ENCODE data around the gene THADA. TPM values are rescaled to one million over a fixed set of nuclear protein-coding genes. Genes with fewer than 3 reads are reported as not detected.
"Not testable (repeated sequence)": the region's sequence is repeated elsewhere in the genome, so short reads cannot be mapped to it uniquely, and the experiment has no call there.

Gene THADA
- total RNA-seq, 1 experiment from 2014 or later: 27.5 TPM

DNA sequence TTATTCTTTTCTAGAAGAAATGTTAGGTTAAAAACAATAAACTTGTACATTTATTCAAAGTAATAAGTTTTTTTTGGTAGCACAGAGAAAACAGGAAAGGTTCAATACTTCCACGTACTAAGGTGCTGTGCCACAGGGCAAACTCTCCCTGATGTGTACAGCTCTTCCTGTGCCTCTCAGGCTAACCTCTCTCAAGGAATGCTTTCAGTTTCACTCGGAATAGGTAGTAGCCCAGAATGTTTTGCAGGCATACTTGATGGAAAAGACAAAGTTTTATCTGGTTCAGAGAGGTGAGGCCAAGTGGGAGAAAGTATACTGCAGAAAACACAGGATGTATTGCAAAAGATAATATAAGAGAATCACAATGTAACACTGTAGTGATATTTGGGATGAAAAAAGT is 198.4 kb downstream of the THADA start:
- TF ChIP-seq ZNF423 (CRISPR knock-in tag; IDR thresholded peaks at IDR 0.05) (no peak), AR (CRISPR knock-in tag; IDR thresholded peaks at IDR 0.05) (no peak), NFATC4 (CRISPR knock-in tag; IDR thresholded peaks at IDR 0.05) (no peak), FOXP4 (CRISPR knock-in tag; IDR thresholded peaks at IDR 0.05) (no peak), TEAD4 (CRISPR knock-in tag; IDR thresholded peaks at IDR 0.05) (no peak), E2F1 (CRISPR knock-in tag; IDR thresholded peaks at IDR 0.05) (no peak), ZNF219 (CRISPR knock-in tag; IDR thresholded peaks at IDR 0.05; ENCODE audit: borderline replicate concordance) (no peak), NR1H2 (CRISPR knock-in tag; IDR thresholded peaks at IDR 0.05) (no peak), ZNF121 (CRISPR knock-in tag; IDR thresholded peaks at IDR 0.05) (no peak), CBFB (CRISPR knock-in tag; IDR thresholded peaks at IDR 0.05; ENCODE audit: low read depth) (no peak), NFYB (CRISPR knock-in tag; conservative IDR thresholded peaks at IDR 0.05; ENCODE audit: low read depth) (no peak), ATF1 (CRISPR knock-in tag; IDR thresholded peaks at IDR 0.05) (no peak), TP53 (CRISPR knock-in tag; IDR thresholded peaks at IDR 0.05) (no peak)
- TF ChIP-seq, protein P1, sequence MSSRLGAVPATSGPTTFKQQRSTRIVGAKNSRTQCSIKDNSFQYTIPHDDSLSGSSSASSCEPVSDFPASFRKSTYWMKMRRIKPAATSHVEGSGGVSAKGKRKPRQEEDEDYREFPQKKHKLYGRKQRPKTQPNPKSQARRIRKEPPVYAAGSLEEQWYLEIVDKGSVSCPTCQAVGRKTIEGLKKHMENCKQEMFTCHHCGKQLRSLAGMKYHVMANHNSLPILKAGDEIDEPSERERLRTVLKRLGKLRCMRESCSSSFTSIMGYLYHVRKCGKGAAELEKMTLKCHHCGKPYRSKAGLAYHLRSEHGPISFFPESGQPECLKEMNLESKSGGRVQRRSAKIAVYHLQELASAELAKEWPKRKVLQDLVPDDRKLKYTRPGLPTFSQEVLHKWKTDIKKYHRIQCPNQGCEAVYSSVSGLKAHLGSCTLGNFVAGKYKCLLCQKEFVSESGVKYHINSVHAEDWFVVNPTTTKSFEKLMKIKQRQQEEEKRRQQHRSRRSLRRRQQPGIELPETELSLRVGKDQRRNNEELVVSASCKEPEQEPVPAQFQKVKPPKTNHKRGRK (CRISPR knock-in tag; IDR thresholded peaks at IDR 0.05; ENCODE audit: borderline replicate concordance): no peak
- TF ChIP-seq, protein P2, sequence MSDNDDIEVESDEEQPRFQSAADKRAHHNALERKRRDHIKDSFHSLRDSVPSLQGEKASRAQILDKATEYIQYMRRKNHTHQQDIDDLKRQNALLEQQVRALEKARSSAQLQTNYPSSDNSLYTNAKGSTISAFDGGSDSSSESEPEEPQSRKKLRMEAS (CRISPR knock-in tag; IDR thresholded peaks at IDR 0.05): no peak
- DNase-seq (ENCODE audit: low spot score): no peak
- Mint-ChIP-seq H3K27ac (no peak overlapping the region), H3K36me3 (0 out of 2 replicates have a peak, but pooled peaks cover 2% of the 10 kb centered on the region), H3K4me3 (no peak overlapping the region), H3K4me1 (peaks cover 9% of the 10 kb centered on the region), H3K9me3 (no peaks in the 10 kb centered on the region), H3K27me3 (ENCODE audit: low read depth) (no peaks in the 10 kb centered on the region)
- ChIA-PET CTCF (no interaction called here), POLR2A (no interaction called here)
- no peak for ATAC-seq

GRCh38 chr2:43396344-43396743 is 199.5 kb downstream of the THADA start:
- H3K27ac Mint-ChIP-seq; POLR2A ChIA-PET; ATAC-seq; H3K4me3 Mint-ChIP-seq; H3K4me1 Mint-ChIP-seq; DNase-seq (ENCODE audit: low spot score); CTCF ChIA-PET; H3K9me3 Mint-ChIP-seq; H3K27me3 Mint-ChIP-seq (ENCODE audit: low read depth); H3K36me3 Mint-ChIP-seq: not testable (repeated sequence)

- no peak for DNase-seq (ENCODE audit: low spot score)
- 0 out of 2 replicates have a peak, but pooled peaks cover 2% of the 10 kb centered on the region for H3K36me3 Mint-ChIP-seq
- no peaks in the 10 kb centered on the region for H3K9me3 Mint-ChIP-seq
- CTCF ChIA-PET: no interaction called here
- POLR2A ChIA-PET: no interaction called here
- no peak for TF ChIP-seq PRDM15 (CRISPR knock-in tag; IDR thresholded peaks at IDR 0.05)
- no peak for ATAC-seq
- H3K27me3 Mint-ChIP-seq (ENCODE audit: low read depth): no peaks in the 10 kb centered on the region
- H3K4me3 Mint-ChIP-seq: no peak overlapping the region
- no peaks in the 10 kb centered on the region for H3K4me1 Mint-ChIP-seq
- H3K27ac Mint-ChIP-seq: no peak overlapping the region
These were observed 201.9 kb downstream of the THADA start for GRCh38 chr2:43393918-43394317.
